GM18498 (cell line): ENCODE data around the gene LTBP4.
"Not testable (repeated sequence)": the region's sequence is repeated elsewhere in the genome, so short reads cannot be mapped to it uniquely, and the experiment has no call there.

Source experiments
- ATAC-seq: cut with Tn5 transposase; IDR thresholded peaks from one replicate; pipeline ENCODE4 v1.9.1; 2021; ENCODE audit warnings: mild to moderate bottlenecking, moderate library complexity; ENCODE audit not compliant: unreplicated experiment

The LTBP4 gene

GRCh38 chr19:40601134-40601974 lies at the start of gene LTBP4:
Gene LTBP4, plus strand, starts transcription at chr19:40601369. Its CDS starts 19 bp downstream, at chr19:40601388.
- no peak for ATAC-seq

- ATAC-seq = no peak
Measured at GRCh38 chr19:40552848-40553247, 48.3 kb upstream of the LTBP4 start.

GRCh38 chr19:40553885-40554857 lies 47.0 kb upstream of the LTBP4 start:
- no peak for ATAC-seq

GRCh38 chr19:40555978-40556689 lies 45.0 kb upstream of the LTBP4 start:
- ATAC-seq = no peak

- ATAC-seq = no peak
Measured at GRCh38 chr19:40556953-40557530, 44.1 kb upstream of the LTBP4 start.

GRCh38 chr19:40559394-40559793 lies 41.8 kb upstream of the LTBP4 start:
- ATAC-seq = no peak

- no peak for ATAC-seq
Measured at GRCh38 chr19:40560092-40560507, 41.1 kb upstream of the LTBP4 start.

- ATAC-seq = no peak
Measured at GRCh38 chr19:40561947-40562346, 39.2 kb upstream of the LTBP4 start.

- ATAC-seq = not testable (repeated sequence)
Measured at GRCh38 chr19:40564535-40564934, 36.6 kb upstream of the LTBP4 start.

GRCh38 chr19:40565355-40565754 lies 35.8 kb upstream of the LTBP4 start:
- ATAC-seq = no peak

- ATAC-seq = no peak
Measured at GRCh38 chr19:40565910-40566495, 35.2 kb upstream of the LTBP4 start.

- no peak for ATAC-seq
Measured at GRCh38 chr19:40567040-40567749, 34.0 kb upstream of the LTBP4 start.

- ATAC-seq = no peak
Measured at GRCh38 chr19:40567750-40568494, 33.2 kb upstream of the LTBP4 start.

GRCh38 chr19:40570313-40571004 lies 30.7 kb upstream of the LTBP4 start:
- peak; percentile 86 for ATAC-seq

- no peak for ATAC-seq
Measured at GRCh38 chr19:40571005-40571318, 30.2 kb upstream of the LTBP4 start.

- no peak for ATAC-seq
Measured at GRCh38 chr19:40571831-40572495, 29.2 kb upstream of the LTBP4 start.

- ATAC-seq = no peak
Measured at GRCh38 chr19:40575326-40575725, 25.8 kb upstream of the LTBP4 start.

- ATAC-seq = peak; percentile 21
Measured at GRCh38 chr19:40576151-40576584, 25.0 kb upstream of the LTBP4 start.
